T follicular helper cell (primary cell): ENCODE measurements around the gene BTBD16.

Experiments used
- DNase-seq: peaks from one replicate; pipeline ENCODE4 v3.0.0-alpha.2; 2020; ENCODE audit warnings: low read depth

BTBD16 gene

DNA sequence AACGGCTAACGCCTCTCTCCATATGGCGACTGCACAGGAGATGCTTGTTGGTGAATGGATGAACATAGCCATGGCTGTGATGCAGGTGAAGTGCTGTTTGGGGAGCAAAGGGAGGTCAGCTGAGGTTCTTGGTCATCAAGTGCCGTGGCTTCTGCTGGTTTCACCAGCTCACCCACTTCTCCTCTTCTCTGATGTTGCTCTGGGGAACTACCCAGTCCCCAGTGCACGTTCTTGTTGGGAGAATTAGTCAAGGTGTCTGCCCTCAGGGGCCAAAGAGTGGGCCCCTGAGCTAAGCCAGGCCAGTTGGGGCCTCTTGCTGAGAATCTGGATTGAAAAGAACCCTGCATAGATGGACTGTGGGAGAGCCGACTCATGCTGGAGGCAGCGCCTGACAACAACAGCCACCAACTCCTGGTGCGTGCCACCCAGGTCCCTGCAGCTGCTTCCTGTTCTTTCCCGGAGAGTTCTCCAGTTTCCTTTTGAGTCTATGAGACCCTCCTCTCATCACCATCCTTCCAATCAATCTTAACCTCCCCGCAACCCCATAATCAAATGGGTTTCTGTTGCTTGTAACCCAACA lies 3.0 kb downstream of the BTBD16 start:
- no peak for DNase-seq

GRCh38 chr10:122276611-122277208 lies 5.6 kb downstream of the BTBD16 start:
- DNase-seq: no peak

DNA sequence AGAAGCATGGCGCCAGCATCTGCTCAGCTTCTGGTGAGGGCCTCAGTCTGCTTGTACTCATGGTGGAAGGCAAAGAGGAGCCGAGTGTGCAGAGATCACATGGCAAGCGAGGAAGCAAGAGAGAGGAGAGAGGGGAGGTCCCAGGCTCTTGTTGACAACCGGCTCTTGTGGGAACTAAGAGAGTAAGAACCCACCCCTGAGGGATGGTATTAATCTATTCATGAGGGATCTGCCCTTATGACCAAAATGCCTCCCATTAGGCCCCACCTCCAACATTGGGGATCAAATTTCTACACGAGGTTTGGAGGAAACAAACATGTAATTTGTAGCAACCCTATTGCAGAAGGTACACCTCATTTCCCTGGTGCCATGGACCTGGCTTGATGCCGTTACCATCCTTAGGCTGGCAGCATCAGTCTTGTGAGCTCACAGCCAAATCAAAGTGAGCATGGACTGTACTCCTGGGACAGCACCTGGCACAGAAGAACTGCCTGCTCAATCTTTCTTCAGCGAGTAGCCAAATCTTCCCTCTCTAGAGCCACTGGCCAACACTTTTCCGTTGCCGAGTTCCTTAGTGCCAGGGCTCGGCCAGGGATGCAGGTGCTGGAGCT lies 6.5 kb downstream of the BTBD16 start:
- no peak for DNase-seq

- DNase-seq: no peak
Measured at GRCh38 chr10:122279725-122280141, 8.6 kb downstream of the BTBD16 start.

DNA sequence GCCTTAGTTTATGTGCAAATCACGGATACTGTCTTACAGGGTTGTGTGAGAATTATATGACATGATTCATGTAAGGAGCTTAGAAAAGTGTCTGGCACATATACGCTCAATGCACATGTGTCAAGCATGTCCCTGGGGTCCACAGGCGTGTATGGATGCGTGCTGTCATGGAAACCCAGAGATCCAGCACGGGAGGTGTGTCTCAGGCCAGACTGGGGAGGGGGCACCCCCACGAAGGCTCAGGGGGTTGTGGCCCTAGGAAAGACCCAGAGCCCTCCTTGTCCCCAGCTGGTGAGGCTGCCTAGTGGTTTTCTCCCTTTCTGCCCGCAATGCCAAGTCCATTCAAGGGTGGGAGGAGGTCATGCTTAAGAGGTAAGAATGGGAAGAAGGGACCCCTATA lies 9.1 kb downstream of the BTBD16 start:
- no peak for DNase-seq

GRCh38 chr10:122281018-122281626 lies 10.0 kb downstream of the BTBD16 start:
- DNase-seq: no peak

DNA sequence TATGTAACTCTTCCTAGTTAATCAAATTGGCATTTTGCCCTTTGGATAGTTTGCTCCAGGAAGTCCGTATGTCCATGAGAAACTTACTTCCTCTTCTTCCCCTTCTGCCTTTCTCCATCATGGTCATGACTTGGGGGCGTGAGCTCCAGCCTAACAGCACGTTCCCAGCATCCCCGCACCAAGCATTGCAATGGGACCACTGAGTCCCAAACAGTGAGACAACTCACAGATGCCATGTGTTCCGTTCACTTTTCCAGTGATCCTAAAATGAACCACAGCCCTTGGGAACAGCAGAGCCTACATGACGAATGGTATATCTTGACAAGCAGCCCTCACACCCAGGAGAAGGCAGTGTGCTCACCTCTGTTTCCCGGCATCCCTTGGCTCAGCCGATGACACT lies 10.7 kb downstream of the BTBD16 start:
- DNase-seq: no peak

GRCh38 chr10:122282253-122282671 lies 11.2 kb downstream of the BTBD16 start:
- no peak for DNase-seq

DNA sequence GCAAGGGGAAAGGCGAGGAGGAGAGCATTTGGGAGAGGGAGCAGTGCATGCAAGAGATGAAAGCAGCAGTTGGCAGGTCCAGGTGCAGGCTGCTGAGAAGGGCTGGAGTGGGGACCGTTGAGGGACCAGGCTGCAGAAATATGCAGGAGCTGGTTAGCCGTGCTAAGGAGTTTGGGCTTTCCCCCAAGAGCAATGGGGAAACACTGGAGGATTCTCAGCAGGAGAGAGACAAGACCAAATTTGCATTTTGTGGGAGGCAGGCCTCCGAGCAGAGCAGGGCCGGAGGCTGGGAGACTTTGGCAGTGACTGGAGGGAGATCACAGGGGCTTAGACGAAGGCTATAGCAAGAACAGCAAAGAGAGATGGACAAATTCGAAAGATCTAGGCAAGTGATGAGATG lies 11.8 kb downstream of the BTBD16 start:
- DNase-seq: no peak

DNA sequence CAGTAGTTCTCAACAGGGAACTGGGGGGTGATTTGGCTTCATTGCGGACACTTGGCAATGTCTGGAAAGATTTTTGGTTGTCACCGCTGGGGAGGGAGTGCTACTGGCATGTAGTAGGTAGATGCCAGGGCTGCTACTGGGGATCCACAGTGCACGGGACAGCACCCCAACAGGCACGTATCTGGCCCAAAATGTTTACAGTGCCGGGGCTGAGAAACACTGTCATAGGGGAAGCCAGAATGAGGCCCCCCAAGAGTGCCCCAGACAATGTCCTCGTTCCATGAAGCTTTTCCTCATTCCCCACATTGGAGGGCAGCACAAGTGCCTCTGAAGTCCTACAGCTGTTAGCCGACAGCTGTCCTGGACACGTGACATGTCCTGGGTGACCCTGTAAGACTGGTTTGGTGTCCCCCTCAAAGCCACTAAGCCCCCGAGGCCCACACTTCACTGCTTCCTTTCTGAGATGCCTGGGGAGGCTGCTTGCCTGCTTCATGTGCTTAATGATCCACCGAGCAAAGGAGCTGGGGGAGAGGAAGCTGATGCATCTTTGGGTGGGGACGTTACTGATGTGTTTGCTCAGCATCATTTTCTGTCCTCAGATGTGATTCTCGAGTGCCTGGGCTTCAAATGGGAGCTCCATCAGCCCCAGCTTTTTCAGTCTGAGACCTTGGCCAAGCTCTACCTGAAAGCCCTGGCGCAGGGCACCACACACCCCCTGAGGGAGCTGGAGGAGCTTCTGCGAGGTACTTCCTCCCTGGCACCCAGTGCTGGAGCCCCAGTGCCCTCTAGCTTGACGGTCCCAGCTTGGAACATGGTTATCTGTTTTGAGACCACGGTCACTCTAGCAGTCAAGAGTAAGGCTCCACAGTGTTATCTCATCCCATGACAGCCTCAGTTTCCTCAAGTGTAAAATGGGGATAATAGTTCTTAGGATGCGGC lies 14.7 kb downstream of the BTBD16 start:
- DNase-seq: no peak

- DNase-seq: no peak
Measured at GRCh38 chr10:122286867-122287266, 15.8 kb downstream of the BTBD16 start.

DNA sequence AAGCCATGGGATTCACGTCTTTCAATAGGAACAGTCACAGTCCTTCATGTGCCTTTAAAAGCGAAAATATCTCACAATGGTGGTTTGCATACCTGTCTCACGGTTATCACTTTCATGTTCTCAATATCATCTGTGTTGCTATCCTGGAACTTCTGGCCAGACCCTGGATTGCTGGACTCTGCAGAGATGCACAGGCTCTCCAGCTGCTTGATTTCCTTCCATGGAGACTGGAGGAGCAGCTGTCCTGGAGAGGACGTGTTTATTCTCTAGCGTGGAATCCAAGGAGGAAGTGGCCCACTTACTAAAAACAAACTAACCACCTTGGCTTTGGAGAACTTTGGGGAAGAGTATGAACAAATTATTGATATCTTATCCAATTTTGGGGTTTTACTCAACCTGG lies 16.5 kb downstream of the BTBD16 start:
- no peak for DNase-seq

DNA sequence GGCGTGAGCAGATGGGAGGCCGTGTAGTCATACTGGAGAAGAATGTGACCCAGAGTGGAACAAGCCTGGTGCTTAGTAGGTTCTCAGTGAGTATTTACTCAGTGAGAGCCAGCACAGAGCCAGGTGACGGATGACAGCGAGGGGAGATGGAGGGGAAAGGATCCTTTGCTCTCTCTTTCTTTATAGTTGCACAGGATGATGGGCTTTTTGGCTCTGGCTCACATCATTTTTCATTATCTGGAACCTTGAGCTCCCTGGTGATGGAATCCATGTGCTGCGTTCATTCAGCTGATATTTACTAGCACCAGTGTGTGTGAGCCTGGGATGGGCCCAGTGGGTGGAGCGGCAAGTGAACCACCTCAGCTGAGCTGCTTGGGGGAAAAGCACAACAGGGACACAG lies 17.2 kb downstream of the BTBD16 start:
- no peak for DNase-seq

GRCh38 chr10:122288917-122289316 lies 17.8 kb downstream of the BTBD16 start:
- DNase-seq: no peak

- no peak for DNase-seq
Measured at GRCh38 chr10:122290334-122290733, 19.2 kb downstream of the BTBD16 start.

- DNase-seq: no peak
Measured at GRCh38 chr10:122290833-122291532, 19.9 kb downstream of the BTBD16 start.

DNA sequence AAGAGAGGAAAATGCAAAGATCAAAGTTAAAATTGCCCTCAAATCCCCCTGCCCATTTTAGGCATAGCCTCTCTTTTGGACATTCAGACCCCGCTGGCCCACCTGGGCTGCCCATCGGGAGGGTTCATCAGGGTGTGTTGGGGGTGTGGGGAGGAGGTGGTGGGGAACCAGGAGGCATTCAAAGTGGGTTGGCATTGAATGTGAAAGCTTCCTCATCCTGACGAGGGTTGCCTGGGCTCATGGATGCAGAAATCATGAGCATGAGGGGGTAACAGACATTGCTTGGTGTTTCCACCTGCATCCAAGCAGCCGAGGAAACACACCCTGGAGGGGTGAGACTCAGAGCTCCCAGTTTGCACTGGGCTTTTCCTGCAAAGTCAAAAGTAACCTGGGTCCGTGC lies 20.6 kb downstream of the BTBD16 start:
- no peak for DNase-seq

DNA sequence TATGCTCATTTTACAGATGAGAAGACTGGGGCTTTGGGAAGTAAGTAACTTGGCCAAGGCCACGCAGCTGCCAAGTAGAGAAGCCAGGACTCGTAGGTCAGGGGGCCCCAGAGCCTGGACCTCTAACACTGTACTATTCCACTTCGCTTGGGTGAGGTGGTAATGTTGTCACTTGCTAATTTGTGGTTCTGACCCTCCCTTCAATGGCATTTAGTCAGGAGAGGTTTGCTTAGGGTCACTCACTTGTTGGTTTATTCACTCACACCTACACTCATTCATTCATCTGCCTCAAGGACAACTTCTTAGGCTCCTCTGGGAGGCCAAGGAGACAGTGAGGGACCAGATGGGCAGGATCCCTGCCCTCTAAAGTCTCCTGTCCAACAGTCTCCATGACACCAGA lies 21.3 kb downstream of the BTBD16 start:
- no peak for DNase-seq

- DNase-seq: no peak
Measured at GRCh38 chr10:122293156-122293960, 22.3 kb downstream of the BTBD16 start.

DNA sequence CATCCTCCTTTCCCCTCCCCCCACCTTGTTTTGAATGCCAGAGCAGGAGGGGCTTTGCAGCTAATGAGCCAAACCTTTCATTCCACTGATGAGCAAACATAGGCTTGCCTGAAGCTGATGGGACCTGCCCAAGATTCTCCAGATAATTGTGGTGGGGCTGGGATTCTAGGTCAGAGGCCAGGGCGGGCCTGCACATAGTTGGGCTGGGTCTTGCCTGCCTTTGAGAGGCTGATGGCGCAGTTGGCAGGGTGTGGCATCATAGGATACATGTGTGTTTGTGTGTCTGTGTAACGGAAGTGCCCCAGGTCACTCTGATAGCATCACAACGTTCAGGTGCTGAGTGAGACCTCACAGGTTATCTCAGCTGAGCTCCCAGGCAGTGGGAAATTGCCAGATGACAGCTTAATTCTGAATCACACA lies 22.9 kb downstream of the BTBD16 start:
- no peak for DNase-seq
